Activated CD4-positive, alpha-beta T cell treated with anti-CD3 and anti-CD28 coated beads for 36 hours (primary cell): ENCODE measurements around the gene PARD6A. TPM values are rescaled to one million over a fixed set of nuclear protein-coding genes. Genes with fewer than 3 reads are reported as not detected.

Experiments
- ATAC-seq: fragments of 200-7000 bp; cut with Tn5 transposase; one replicate; pipeline ENCODE4 v1.10.0; 2021; ENCODE audit warnings: mild to moderate bottlenecking, moderate library complexity
- CTCF ChIA-PET: fragments of 350-600 bp; sonication (Branson Sonifier 250); formaldehyde crosslinking; loops from one replicate; lab custom pipeline; 2021; ENCODE audit warnings: antibody characterized with exemption; lab: Charles Lee
- POLR2A ChIA-PET: fragments of 350-600 bp; sonication (Branson Sonifier 250); formaldehyde crosslinking; loops from one replicate; lab custom pipeline; 2021; ENCODE audit warnings: antibody characterized with exemption, inconsistent platforms; lab: Charles Lee
- DNase-seq: peaks from one replicate; pipeline ENCODE4 v3.0.0-alpha.2; 2020
- H3K27ac Mint-ChIP-seq: one replicate; pipeline ENCODE4 v1.8.0; 2021; ENCODE audit warnings: mixed read lengths
- H3K27me3 Mint-ChIP-seq: one replicate; pipeline ENCODE4 v1.8.0; 2021; ENCODE audit warnings: mixed read lengths
- H3K36me3 Mint-ChIP-seq: one replicate; pipeline ENCODE4 v1.8.0; 2021; ENCODE audit warnings: low read depth, mixed read lengths
- H3K4me1 Mint-ChIP-seq: one replicate; pipeline ENCODE4 v1.8.0; 2021; ENCODE audit warnings: mixed read lengths
- H3K4me3 Mint-ChIP-seq: one replicate; pipeline ENCODE4 v1.8.0; 2021; ENCODE audit warnings: mild to moderate bottlenecking, moderate library complexity, mixed read lengths
- H3K9me3 Mint-ChIP-seq: one replicate; pipeline ENCODE4 v1.8.0; 2021; ENCODE audit warnings: low read depth, mixed read lengths
- intact Hi-C, 2 experiments: fragments of 100-400 bp; cut with DNase I in 1 of 2; cut with micrococcal nuclease in 1 of 2; formaldehyde crosslinking; loops; one replicate each; pipeline versions ENCODE4 v1.14.2 to v1.15.1; 2022 to 2024; cut with DNase I, micrococcal nuclease
- total RNA-seq, 2 experiments: library from RNA; stranded (reverse); gene quantifications; one replicate each; pipeline ENCODE4 v1.2.3, GENCODE V29; 2021

PARD6A gene
- total RNA-seq, 2 experiments from 2014 or later: 7.8 to 8.7 TPM

DNA sequence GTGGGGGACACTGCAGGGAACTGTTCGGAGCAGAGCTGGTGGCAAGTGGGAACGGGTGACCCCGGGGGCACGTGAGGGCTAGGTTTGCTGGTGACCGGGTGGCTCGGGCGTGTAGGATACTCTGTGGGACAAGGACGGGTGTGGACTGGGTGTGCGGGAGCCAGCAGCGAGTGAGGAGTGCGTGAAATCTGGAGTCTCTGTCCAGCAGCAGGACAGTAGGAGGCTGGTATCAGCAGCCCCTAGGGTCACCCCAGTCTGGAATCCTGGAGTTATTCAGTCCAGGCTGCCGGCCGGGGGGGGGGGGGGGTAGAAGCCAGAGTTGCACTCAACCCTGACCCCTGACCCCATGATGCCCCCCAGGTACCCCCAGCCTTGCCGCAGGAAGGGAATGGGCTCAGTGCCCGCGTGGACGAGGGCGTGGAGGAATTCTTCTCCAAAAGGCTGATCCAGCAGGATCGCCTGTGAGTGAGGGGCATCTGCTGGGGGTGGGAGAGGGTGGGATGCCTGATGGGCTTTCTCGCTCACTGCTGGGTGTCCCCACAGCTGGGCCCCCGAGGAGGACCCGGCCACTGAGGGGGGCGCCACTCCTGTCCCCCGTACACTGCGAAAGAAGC, 6.9 kb upstream of the PARD6A start:
- Mint-ChIP-seq H3K27ac (no peak overlapping the region), H3K27me3 (no peaks in the 10 kb centered on the region), H3K36me3 (peaks cover 44% of the 10 kb centered on the region), H3K9me3 (no peaks in the 10 kb centered on the region), H3K4me1 (peaks cover 11% of the 10 kb centered on the region), H3K4me3 (no peak overlapping the region)
- ChIA-PET CTCF (no interaction called here), POLR2A (no interaction called here)
- no peak for ATAC-seq
- no peak for DNase-seq
- intact Hi-C loops: no loop called here

DNA sequence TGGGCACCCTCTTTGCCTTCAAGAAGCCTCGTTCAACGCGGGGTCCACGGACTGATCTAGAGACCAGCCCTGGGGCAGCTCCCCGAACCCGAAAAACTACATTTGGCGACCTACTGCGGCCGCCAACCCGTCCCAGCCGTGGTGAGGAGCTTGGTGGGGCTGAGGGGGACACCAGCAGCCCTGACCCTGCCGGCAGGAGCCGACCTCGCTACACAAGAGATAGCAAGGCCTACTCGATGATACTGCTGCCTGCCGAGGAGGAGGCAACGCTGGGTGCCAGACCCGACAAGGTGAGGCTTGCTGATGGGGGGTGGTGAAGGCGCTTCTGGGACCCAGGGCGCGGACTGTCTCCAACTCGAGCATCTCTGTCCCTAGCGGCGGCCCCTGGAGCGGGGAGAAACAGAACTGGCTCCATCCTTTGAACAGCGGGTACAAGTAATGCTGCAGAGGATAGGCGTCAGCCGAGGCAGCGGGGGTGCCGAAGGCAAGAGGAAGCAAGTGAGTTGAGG, 6.3 kb upstream of the PARD6A start:
- H3K4me1 Mint-ChIP-seq: peaks cover 14% of the 10 kb centered on the region
- H3K36me3 Mint-ChIP-seq: peaks cover 44% of the 10 kb centered on the region
- no peak for ATAC-seq
- ChIA-PET POLR2A (interaction anchor here (0.6 kb wide), 1 partner anchor 620 kb away, joined by 3 read pairs; no protein-coding TSS in a partner anchor), CTCF (no interaction called here)
- no peak overlapping the region for H3K27ac Mint-ChIP-seq
- no peak overlapping the region for H3K4me3 Mint-ChIP-seq
- intact Hi-C loops: no loop called here
- DNase-seq: no peak
- H3K9me3 Mint-ChIP-seq: no peaks in the 10 kb centered on the region
- no peaks in the 10 kb centered on the region for H3K27me3 Mint-ChIP-seq

DNA sequence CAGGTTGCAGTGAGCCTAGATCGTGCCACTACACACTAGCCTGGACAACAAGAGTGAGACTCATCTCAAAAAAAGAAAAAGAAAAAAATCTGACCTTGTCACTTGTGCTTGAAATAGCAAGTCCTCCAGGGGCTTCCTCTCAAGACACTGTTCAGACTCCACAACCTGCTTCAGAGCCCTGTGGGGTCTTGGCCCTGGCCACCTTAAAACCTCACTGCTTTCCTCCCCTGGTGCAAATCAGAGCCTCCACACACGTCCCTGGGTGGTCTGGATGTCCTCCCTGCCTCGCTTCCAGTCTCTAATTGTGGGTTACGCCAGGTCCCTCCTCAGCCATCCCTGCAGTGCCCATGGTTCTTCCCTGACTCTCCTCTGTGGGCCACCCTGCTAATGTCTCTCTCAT, 5.4 kb upstream of the PARD6A start:
- Mint-ChIP-seq H3K4me1 (peaks cover 14% of the 10 kb centered on the region), H3K36me3 (peaks cover 41% of the 10 kb centered on the region), H3K9me3 (no peaks in the 10 kb centered on the region), H3K4me3 (no peak overlapping the region), H3K27ac (no peak overlapping the region), H3K27me3 (no peaks in the 10 kb centered on the region)
- ChIA-PET CTCF (interaction anchor here (1.2 kb wide), 1 partner anchor 108 kb away, joined by 3 read pairs; no protein-coding TSS in a partner anchor), POLR2A (no interaction called here)
- ATAC-seq (no peak), DNase-seq (no peak)
- intact Hi-C loops: no loop called here

DNA sequence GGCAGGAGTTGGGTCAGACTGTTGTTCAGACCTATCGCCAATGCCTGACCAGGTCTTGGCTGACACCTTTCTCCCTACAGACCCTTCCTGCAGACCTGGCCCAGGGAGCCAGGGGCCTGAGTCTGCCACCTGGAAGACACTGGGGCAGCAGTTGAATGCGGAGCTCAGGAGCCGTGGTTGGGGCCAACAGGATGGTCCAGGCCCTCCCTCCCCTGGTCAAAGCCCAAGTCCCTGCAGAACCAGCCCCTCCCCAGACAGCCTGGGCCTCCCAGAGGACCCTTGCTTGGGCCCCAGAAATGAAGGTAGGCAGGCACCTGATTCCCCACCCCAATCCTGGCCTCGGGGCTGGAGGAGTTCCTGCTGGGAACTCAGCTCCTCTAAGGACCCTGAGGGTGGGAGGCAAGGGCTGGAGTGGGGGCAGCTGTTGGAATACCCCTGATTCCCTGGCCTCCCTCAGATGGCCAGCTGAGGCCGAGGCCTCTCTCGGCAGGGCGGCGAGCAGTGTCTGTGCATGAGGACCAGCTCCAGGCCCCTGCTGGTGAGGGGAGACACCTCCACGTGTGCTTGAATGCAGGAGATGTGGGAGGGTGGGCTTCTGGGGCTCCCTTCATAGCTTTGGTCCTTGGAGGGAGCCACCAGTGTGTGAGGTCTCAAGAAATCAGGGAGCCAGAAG, 4.3 kb upstream of the PARD6A start:
- Mint-ChIP-seq H3K36me3 (peaks cover 35% of the 10 kb centered on the region), H3K27ac (no peak overlapping the region), H3K4me3 (no peak overlapping the region), H3K4me1 (peaks cover 18% of the 10 kb centered on the region), H3K9me3 (no peaks in the 10 kb centered on the region), H3K27me3 (no peaks in the 10 kb centered on the region)
- intact Hi-C loops: no loop called here
- POLR2A ChIA-PET: interaction anchor here (0.8 kb wide), 1 partner anchor 11 kb away, joined by 3 read pairs; no protein-coding TSS in a partner anchor
- no peak for ATAC-seq
- CTCF ChIA-PET: interaction anchor here (1.2 to 7.4 kb wide), 2 partner anchors 12 to 110 kb away, joined by 3 to 77 read pairs; partner anchors contain the start of gene CARMIL2
- no peak for DNase-seq

DNA sequence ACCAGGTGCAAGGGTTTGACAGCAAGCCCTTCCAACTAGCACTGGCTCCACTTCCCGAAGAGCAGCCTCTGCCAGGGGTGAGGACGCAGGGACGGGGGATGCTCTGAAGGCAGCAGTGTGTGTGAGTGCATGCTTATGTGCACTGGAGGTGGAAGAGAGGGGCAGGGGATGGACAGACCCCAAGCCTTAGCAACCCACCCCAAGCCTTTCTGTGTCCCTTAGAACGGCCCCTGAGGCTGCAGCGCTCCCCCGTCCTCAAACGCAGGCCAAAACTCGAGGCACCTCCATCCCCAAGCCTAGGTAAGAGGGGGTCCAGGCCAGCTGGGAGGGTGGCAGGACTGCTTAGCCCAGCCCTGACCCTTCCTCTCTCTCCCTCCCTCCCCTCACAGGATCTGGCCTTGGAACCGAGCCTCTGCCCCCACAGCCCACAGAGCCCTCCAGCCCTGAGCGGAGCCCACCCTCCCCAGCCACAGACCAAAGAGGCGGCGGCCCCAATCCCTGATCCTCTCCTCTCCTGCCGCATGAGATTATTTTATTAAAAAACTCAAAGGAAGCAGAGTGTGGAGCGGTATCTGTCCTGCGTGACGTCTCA, 3.6 kb upstream of the PARD6A start:
- Mint-ChIP-seq H3K9me3 (no peaks in the 10 kb centered on the region), H3K4me3 (no peak overlapping the region), H3K27ac (no peak overlapping the region), H3K36me3 (peaks cover 34% of the 10 kb centered on the region), H3K27me3 (no peaks in the 10 kb centered on the region), H3K4me1 (peaks cover 16% of the 10 kb centered on the region)
- ChIA-PET CTCF (interaction anchor here (0.7 to 7.4 kb wide), 5 partner anchors 10 to 136 kb away, joined by 4 to 77 read pairs (median 11); partner anchors contain the start of gene CARMIL2), POLR2A (interaction anchor here (0.8 kb wide), 1 partner anchor 12 kb away, joined by 3 read pairs; no protein-coding TSS in a partner anchor)
- intact Hi-C loops: no loop called here
- DNase-seq (no peak), ATAC-seq (no peak)

DNA sequence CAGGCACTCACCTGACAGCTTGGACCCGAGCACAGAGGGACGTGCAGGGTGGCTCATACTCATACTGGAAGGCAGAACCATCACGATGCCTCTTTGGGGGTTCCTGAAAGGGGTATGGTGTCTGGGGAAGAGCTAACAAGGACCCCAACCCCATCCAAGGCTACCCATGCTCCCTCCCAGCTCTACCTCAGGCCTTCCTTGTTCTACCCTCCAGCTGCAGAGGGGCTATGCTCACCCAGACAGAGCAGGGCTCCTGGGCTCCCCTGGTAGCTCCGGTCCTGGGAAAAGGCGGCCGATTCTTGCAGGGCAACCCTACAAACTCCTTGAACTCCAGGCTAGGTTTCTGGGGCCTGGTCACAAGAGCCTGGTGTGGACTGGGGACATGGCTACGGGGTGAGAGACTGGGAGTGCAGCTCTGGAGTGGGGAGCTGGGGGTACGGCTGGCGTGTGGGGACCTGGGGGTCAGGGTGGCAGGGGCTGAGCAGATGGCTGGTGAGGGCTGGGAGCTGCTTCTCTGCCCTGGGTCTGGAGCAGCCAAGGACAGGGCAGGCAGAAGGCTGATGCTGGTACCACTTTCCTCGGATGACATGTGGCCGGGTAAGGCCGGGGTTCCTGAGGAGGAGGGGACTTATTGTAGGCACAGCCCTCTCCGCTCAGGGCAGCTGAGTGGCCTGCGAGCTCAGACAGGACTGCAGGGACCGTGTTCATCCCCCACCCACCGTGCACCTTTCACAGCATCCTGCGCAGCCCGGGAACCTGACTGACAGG, 2.8 kb upstream of the PARD6A start:
- POLR2A ChIA-PET: interaction anchor here (0.5 to 1.0 kb wide), 3 partner anchors 81 to 605 kb away, joined by 3 to 4 read pairs (median 3); no protein-coding TSS in a partner anchor
- H3K27ac Mint-ChIP-seq: no peak overlapping the region
- H3K27me3 Mint-ChIP-seq: no peaks in the 10 kb centered on the region
- peak overlapping the region; percentile 90 for H3K4me3 Mint-ChIP-seq
- DNase-seq (no peak), ATAC-seq (no peak)
- peaks cover 16% of the 10 kb centered on the region for H3K4me1 Mint-ChIP-seq
- H3K9me3 Mint-ChIP-seq: no peaks in the 10 kb centered on the region
- CTCF ChIA-PET: interaction anchor here (0.5 to 7.4 kb wide), 11 partner anchors 9 to 465 kb away, joined by 3 to 77 read pairs (median 4); partner anchors contain the start of gene CARMIL2
- peaks cover 35% of the 10 kb centered on the region for H3K36me3 Mint-ChIP-seq
- intact Hi-C loops: loop anchor here in 1 of 2 experiments (2.0 kb wide), 1 partner anchor 13 kb away; the partner anchor contains the start of gene CARMIL2

DNA sequence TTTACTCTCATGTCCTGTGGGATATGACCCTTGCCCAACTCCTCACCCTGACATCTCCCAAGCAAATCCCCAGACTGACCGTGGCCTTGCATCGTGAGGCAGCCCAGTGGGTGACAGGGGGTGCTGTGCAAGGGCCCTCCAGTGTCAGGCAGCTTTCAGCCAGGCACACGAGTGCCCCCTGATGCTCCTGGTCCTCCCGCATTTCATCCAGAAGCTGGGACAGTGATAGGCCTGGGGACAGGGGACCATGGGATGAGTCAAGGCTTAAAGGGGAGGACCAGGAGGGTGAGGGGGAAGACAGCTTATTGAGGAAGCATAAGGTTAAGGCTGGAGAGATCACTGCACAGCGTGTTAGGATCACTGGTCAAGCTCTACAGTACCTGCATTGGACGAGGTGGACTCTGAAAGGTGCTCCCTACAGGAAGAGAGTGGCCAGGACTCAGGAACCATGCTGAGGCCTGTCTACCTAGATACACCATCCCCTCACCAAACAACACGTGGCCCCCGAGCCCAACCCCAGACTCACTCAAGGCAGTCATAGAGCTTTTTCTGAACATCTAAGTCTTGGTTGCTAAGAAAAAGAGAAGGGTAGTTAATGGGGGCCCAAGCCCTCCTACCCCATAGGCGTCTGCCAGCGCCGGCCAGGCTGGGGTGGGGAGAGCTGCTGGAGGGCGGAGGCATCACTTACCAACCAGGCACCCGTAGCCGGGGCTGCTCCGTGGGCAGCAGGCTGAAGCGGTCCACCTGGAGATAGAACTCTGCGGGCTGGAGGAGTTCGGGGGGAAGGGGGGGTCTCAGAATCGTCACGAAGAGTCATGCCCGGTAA, 1.7 kb upstream of the PARD6A start:
- POLR2A ChIA-PET: interaction anchor here (0.5 to 1.2 kb wide), 6 partner anchors 12 to 378 kb away, joined by 3 to 4 read pairs (median 4); partner anchors contain the start of genes RANBP10 and TSNAXIP1
- intact Hi-C loops: loop anchor here in 1 of 2 experiments (2.0 kb wide), 1 partner anchor 14 kb away; the partner anchor contains the start of gene CARMIL2
- peaks cover 16% of the 10 kb centered on the region for H3K4me1 Mint-ChIP-seq
- ATAC-seq (no peak), DNase-seq (no peak)
- peak overlapping the region; percentile 60 for H3K27ac Mint-ChIP-seq
- H3K4me3 Mint-ChIP-seq: peak overlapping the region; percentile 90
- CTCF ChIA-PET: interaction anchor here (0.6 to 7.4 kb wide), 11 partner anchors 8 to 169 kb away, joined by 3 to 77 read pairs (median 4); partner anchors contain the start of gene CARMIL2
- no peaks in the 10 kb centered on the region for H3K27me3 Mint-ChIP-seq
- peaks cover 35% of the 10 kb centered on the region for H3K36me3 Mint-ChIP-seq
- no peaks in the 10 kb centered on the region for H3K9me3 Mint-ChIP-seq

DNA sequence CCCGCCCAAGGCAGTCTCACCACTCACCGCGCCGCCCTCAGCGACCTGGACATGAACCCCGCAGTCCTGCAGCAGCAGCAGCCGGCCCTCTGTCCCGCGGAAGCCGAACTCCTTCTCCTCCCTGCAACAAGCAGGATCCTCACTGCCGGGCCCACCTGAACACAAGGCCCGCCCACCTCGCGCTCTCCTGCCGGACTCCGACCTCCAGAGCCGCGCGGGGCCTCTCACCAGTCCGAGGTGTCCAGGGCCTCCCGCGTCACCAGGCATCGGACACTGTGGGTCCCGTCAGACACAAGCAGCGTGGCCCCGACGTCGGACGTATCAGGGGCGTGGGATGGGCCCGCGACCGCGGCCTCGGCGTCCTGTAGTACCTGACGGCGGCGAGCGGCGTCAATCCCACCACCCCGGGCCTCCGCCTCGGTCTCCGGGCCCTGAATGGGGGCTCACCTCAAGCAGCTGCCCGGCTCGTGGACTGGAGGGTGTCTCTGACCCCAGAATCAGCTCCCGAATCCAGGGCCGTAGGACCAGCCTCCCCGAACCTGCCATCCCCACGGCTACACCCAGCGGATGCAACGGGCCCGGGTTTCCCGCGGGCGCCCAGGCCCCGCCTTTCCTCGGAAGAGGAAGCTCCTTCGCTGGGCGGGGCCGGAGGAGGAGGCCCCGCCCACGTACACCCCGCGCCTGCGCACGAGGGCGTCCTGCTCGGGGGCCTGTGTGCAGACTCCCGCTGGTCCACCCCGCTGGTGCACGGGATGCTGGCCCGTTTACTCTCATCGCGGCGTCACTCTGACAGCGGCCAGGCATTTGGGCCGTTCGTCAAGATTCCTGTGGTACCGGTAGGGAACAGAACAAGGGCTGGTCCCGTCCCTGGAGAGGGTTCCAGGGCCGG, 841 bp upstream of the PARD6A start, which contains the start of gene ACD:
ACD (minus strand) TSS at position 586 of the 889 bp plus-strand sequence; CDS start at position 546, 40 bp downstream.
- peak; percentile 78 for ATAC-seq
- DNase-seq: peak; percentile 97
- no peaks in the 10 kb centered on the region for H3K9me3 Mint-ChIP-seq
- intact Hi-C loops: loop anchor here (1.0 to 5.0 kb wide), 23 partner anchors 15 to 1527 kb away; partner anchors contain the start of genes ATP6V0D1 (in 2 of the 2), CTCF (in 2 of the 2), FHOD1 (in 2 of the 2) and NFATC3 (in 2 of the 2)
- peak within 1 kb of the TSS; percentile 90 for H3K4me3 Mint-ChIP-seq
- H3K27me3 Mint-ChIP-seq: no peaks in the 10 kb centered on the region
- peaks cover 18% of the 10 kb centered on the region for H3K4me1 Mint-ChIP-seq
- POLR2A ChIA-PET: interaction anchor here (0.5 to 1.5 kb wide), 10 partner anchors 9 to 185 kb away, joined by 3 to 13 read pairs (median 4); partner anchors contain the start of genes ATP6V0D1, CARMIL2, CTCF and RANBP10
- peak within 1 kb of the TSS; percentile 91 for H3K27ac Mint-ChIP-seq
- CTCF ChIA-PET: interaction anchor here (0.6 to 7.4 kb wide), 11 partner anchors 15 to 259 kb away, joined by 3 to 77 read pairs (median 4); partner anchors contain the start of genes CARMIL2 and CTCF
- H3K36me3 Mint-ChIP-seq: peaks cover 31% of the 10 kb centered on the region
